Fibroblast of pulmonary artery (primary cell): ENCODE results near the gene COL5A1.

Experiments used
- DNase-seq: peaks from one replicate; pipeline ENCODE4 v3.0.0-alpha.2; 2010; ENCODE audit warnings: low read depth
- H3K4me3 ChIP-seq: replicated peaks from 2 replicates; pipeline ENCODE4 v1.5.1; 2011; ENCODE audit warnings: low read depth, mild to moderate bottlenecking, control low read depth, low read length, moderate library complexity
- CTCF ChIP-seq: IDR thresholded peaks from 2 replicates; pipeline ENCODE4 v1.5.1; 2011; ENCODE audit warnings: mild to moderate bottlenecking, control low read depth, low read length, inconsistent platforms; ENCODE audit errors: missing control alignments

Gene COL5A1

GRCh38 chr9:134670851-134671281 lies 29.3 kb downstream of the COL5A1 start:
- DNase-seq = no peak
- TF ChIP-seq CTCF = no peak
- H3K4me3 ChIP-seq = no peak overlapping the region

GRCh38 chr9:134671341-134672113 lies 29.9 kb downstream of the COL5A1 start:
- no peak overlapping the region for H3K4me3 ChIP-seq
- TF ChIP-seq CTCF = no peak
- no peak for DNase-seq

- no peak for DNase-seq
- no peak overlapping the region for H3K4me3 ChIP-seq
- no peak for TF ChIP-seq CTCF
These were observed 34.8 kb downstream of the COL5A1 start for GRCh38 chr9:134676361-134676760.

- no peak overlapping the region for H3K4me3 ChIP-seq
- DNase-seq = no peak
- no peak for TF ChIP-seq CTCF
These were observed 35.3 kb downstream of the COL5A1 start for GRCh38 chr9:134676886-134677285.

- no peak for TF ChIP-seq CTCF
- no peak overlapping the region for H3K4me3 ChIP-seq
These were observed 36.1 kb downstream of the COL5A1 start for GRCh38 chr9:134677743-134678142.

GRCh38 chr9:134678206-134678605 lies 36.6 kb downstream of the COL5A1 start:
- H3K4me3 ChIP-seq = no peak overlapping the region
- DNase-seq = no peak
- no peak for TF ChIP-seq CTCF

More at GRCh38 chr9:134677743-134678142, 36.1 kb downstream of the COL5A1 start:
- no peak for DNase-seq
